GM12864 (cell line): Measurements from ENCODE around the gene MMP28.

Source experiments
- DNase-seq: peaks from one replicate; pipeline ENCODE4 v3.0.0-alpha.2; 2011; ENCODE audit warnings: low read depth
- H3K4me3 ChIP-seq: 2 replicates; pipeline ENCODE4 v1.5.1; 2011; ENCODE audit warnings: mild to moderate bottlenecking, low read depth, low read length, control low read depth
- CTCF ChIP-seq: IDR thresholded peaks from 2 replicates; pipeline ENCODE4 v1.5.1; 2011; ENCODE audit warnings: low read depth, mild to moderate bottlenecking, moderate library complexity, low read length, control low read depth, inconsistent platforms; ENCODE audit errors: missing control alignments

The MMP28 gene

GRCh38 chr17:35716897-35717465 lies 78.5 kb downstream of the MMP28 start:
- DNase-seq, result no peak
- no peak for TF ChIP-seq CTCF

GRCh38 chr17:35716173-35716572 lies 79.3 kb downstream of the MMP28 start:
- TF ChIP-seq CTCF, result no peak
- DNase-seq, result no peak
- H3K4me3 ChIP-seq, result no peak overlapping the region

More at GRCh38 chr17:35716897-35717465, 78.5 kb downstream of the MMP28 start:
- no peak overlapping the region for H3K4me3 ChIP-seq
